H9 (cell line): ENCODE measurements around the gene GABBR2. TPM values are rescaled to one million over a fixed set of nuclear protein-coding genes. Genes with fewer than 3 reads are reported as not detected.

Experiments used
- DNase-seq: peaks from one replicate; pipeline ENCODE4 v3.0.0-alpha.2; 2017
- H2AFZ ChIP-seq: one replicate; pipeline ENCODE4 v1.6.1; 2013; ENCODE audit warnings: mild to moderate bottlenecking, low read length, control low read depth, moderate library complexity
- H2AK5ac ChIP-seq: 2 replicates; pipeline ENCODE4 v1.6.1; 2013; ENCODE audit warnings: low read length, control low read depth, mixed read lengths; ENCODE audit not compliant: insufficient read length
- H2BK120ac ChIP-seq: one replicate; pipeline ENCODE4 v1.6.1; 2013; ENCODE audit warnings: low read depth, mild to moderate bottlenecking, low read length, control low read depth, inconsistent platforms; ENCODE audit not compliant: poor library complexity, severe bottlenecking
- H2BK12ac ChIP-seq: 2 replicates; pipeline ENCODE4 v1.6.1; 2013; ENCODE audit warnings: low read length, control low read depth, mixed read lengths, low read depth; ENCODE audit not compliant: insufficient read length
- H2BK15ac ChIP-seq: 2 replicates; pipeline ENCODE4 v1.6.1; 2013; ENCODE audit warnings: low read depth, low read length, control low read depth
- H2BK20ac ChIP-seq: one replicate; pipeline ENCODE4 v1.6.1; 2013; ENCODE audit warnings: low read depth, mild to moderate bottlenecking, low read length, control low read depth, inconsistent platforms; ENCODE audit not compliant: poor library complexity, severe bottlenecking
- H2BK5ac ChIP-seq: 2 replicates; pipeline ENCODE4 v1.6.1; 2013; ENCODE audit warnings: low read length, control low read depth, mixed read lengths; ENCODE audit not compliant: insufficient read length
- H3K14ac ChIP-seq: 2 replicates; pipeline ENCODE4 v1.6.1; 2013; ENCODE audit warnings: low read length, control low read depth; ENCODE audit not compliant: insufficient read depth
- H3K18ac ChIP-seq: 2 replicates; pipeline ENCODE4 v1.6.1; 2013; ENCODE audit warnings: low read depth, mild to moderate bottlenecking, mixed read lengths, low read length, control low read depth; ENCODE audit not compliant: insufficient read length
- H3K23ac ChIP-seq: 2 replicates; pipeline ENCODE4 v1.6.1; 2013; ENCODE audit warnings: low read length, control low read depth, mixed read lengths, low read depth; ENCODE audit not compliant: insufficient read length
- H3K23me2 ChIP-seq: 2 replicates; pipeline ENCODE4 v1.6.1; 2013; ENCODE audit warnings: low read depth, mild to moderate bottlenecking, mixed read lengths, low read length, control low read depth; ENCODE audit not compliant: insufficient read length, poor library complexity, severe bottlenecking
- H3K27ac ChIP-seq: 2 replicates; pipeline ENCODE4 v1.5.1; 2013; ENCODE audit warnings: low read length, control low read depth, mixed read lengths, low read depth; ENCODE audit not compliant: insufficient read length
- H3K27me3 ChIP-seq: 2 replicates; pipeline ENCODE4 v1.6.1; 2013; ENCODE audit warnings: low read length, control low read depth, inconsistent platforms; ENCODE audit not compliant: insufficient read depth
- H3K4ac ChIP-seq: 2 replicates; pipeline ENCODE4 v1.6.1; 2013; ENCODE audit warnings: low read depth, mild to moderate bottlenecking, control low read depth, inconsistent platforms, low read length, moderate library complexity
- H3K4me1 ChIP-seq: 2 replicates; pipeline ENCODE4 v1.6.1; 2013; ENCODE audit warnings: low read length, control low read depth, inconsistent platforms; ENCODE audit not compliant: insufficient read depth
- H3K4me2 ChIP-seq: 2 replicates; pipeline ENCODE4 v1.6.1; 2013; ENCODE audit warnings: low read length, control low read depth, mixed read lengths; ENCODE audit not compliant: insufficient read length, insufficient read depth
- H3K56ac ChIP-seq: 2 replicates; pipeline ENCODE4 v1.6.1; 2013; ENCODE audit warnings: low read depth, mild to moderate bottlenecking, mixed read lengths, low read length, control low read depth; ENCODE audit not compliant: insufficient read length
- H3K79me1 ChIP-seq: 2 replicates; pipeline ENCODE4 v1.6.1; 2013; ENCODE audit warnings: low read depth, mild to moderate bottlenecking, moderate library complexity, low read length, control low read depth, inconsistent platforms; ENCODE audit not compliant: insufficient read depth, poor library complexity, severe bottlenecking
- H3K79me2 ChIP-seq: 2 replicates; pipeline ENCODE4 v1.6.1; 2013; ENCODE audit warnings: low read length, control low read depth, inconsistent platforms; ENCODE audit not compliant: insufficient read depth
- H3K9ac ChIP-seq: 2 replicates; pipeline ENCODE4 v1.6.1; 2013; ENCODE audit warnings: low read length, control low read depth, mixed read lengths; ENCODE audit not compliant: insufficient read length; ENCODE audit errors: extremely low read depth
- H3K9me3 ChIP-seq: one replicate; pipeline ENCODE4 v1.6.1; 2013; ENCODE audit warnings: low read depth, low read length, inconsistent platforms; ENCODE audit not compliant: control insufficient read depth
- H3T11ph ChIP-seq: one replicate; pipeline ENCODE4 v1.6.1; 2013; ENCODE audit warnings: mild to moderate bottlenecking, low read length, control low read depth, inconsistent platforms
- H4K20me1 ChIP-seq: one replicate; pipeline ENCODE4 v1.6.1; 2013; ENCODE audit not compliant: control insufficient read depth, insufficient read length, insufficient read depth
- H4K5ac ChIP-seq: 2 replicates; pipeline ENCODE4 v1.6.1; 2013; ENCODE audit warnings: low read depth, mild to moderate bottlenecking, mixed read lengths, low read length, control low read depth; ENCODE audit not compliant: insufficient read length
- H4K8ac ChIP-seq: replicated peaks from 2 replicates; pipeline ENCODE4 v1.6.1; 2013; ENCODE audit warnings: low read length, control low read depth, mixed read lengths, low read depth; ENCODE audit not compliant: insufficient read length
- H4K91ac ChIP-seq: 2 replicates; pipeline ENCODE4 v1.6.1; 2013; ENCODE audit warnings: low read depth, mild to moderate bottlenecking, moderate library complexity, mixed read lengths, low read length, control low read depth; ENCODE audit not compliant: insufficient read length
- H3K27ac Mint-ChIP-seq, 3 experiments: 2 replicates in 2 of 3; 3 replicates in 1 of 3; pipeline ENCODE4 v1.8.0; 2020 to 2021; ENCODE audit warnings: mixed read lengths in 3 of 3, mild to moderate bottlenecking in 1 of 3, moderate library complexity in 1 of 3
- H3K27me3 Mint-ChIP-seq: 2 replicates; pipeline ENCODE4 v1.8.0; 2021; ENCODE audit warnings: low read depth, mild to moderate bottlenecking, moderate library complexity, mixed read lengths
- H3K36me3 Mint-ChIP-seq, 3 experiments: 2 replicates in 2 of 3; 3 replicates in 1 of 3; pipeline ENCODE4 v1.8.0; 2020 to 2021; ENCODE audit warnings: low read depth in 3 of 3, mixed read lengths in 3 of 3; ENCODE audit not compliant: insufficient read depth in 1 of 3
- H3K4me1 Mint-ChIP-seq, 2 experiments: 2 replicates each; pipeline ENCODE4 v1.8.0; 2020; ENCODE audit warnings: mixed read lengths in 2 of 2
- H3K4me3 Mint-ChIP-seq, 2 experiments: 2 replicates in 1 of 2; 3 replicates in 1 of 2; pipeline ENCODE4 v1.8.0; 2020 to 2021; ENCODE audit warnings: mild to moderate bottlenecking in 2 of 2, mixed read lengths in 2 of 2, moderate library complexity in 1 of 2
- H3K9me3 Mint-ChIP-seq, 2 experiments: 2 replicates in 1 of 2; 3 replicates in 1 of 2; pipeline ENCODE4 v1.8.0; 2020; ENCODE audit warnings: mild to moderate bottlenecking in 2 of 2, mixed read lengths in 2 of 2, moderate library complexity in 1 of 2
- CTCF ChIP-seq: fragments of 200-600 bp; sonication (generic); conservative IDR thresholded peaks from 3 replicates; pipeline ENCODE4 v1.8.0; 2021; ENCODE audit warnings: antibody characterized with exemption, mild to moderate bottlenecking
- whole genome bisulfite sequencing: extraction: QIAGEN DNeasy Blood & Tissue Kit; methylation state at CpG from one replicate; pipeline ENCODE4 v1.1.7; 2013; ENCODE audit warnings: missing lambda C conversion rate, low lambda C conversion rate, mixed read lengths; ENCODE audit not compliant: insufficient read length; ENCODE audit errors: extremely low coverage; 5-methylcytosine and 5-hydroxymethylcytosine counted together
- total RNA-seq: library from RNA; stranded (reverse); gene quantifications from 2 replicates; pipeline ENCODE4 v1.2.1, GENCODE V29; 2021

The GABBR2 gene
- total RNA-seq, 1 experiment from 2014 or later = 0.66 TPM

- no peak for TF ChIP-seq CTCF
- Histone ChIP-seq H2BK20ac (no peak overlapping the region), H3K4me2 (no peak overlapping the region), H3T11ph (no peak overlapping the region), H3K18ac (no peak overlapping the region), H3K4me1 (no peaks in the 10 kb centered on the region), H2BK120ac (no peak overlapping the region), H2AK5ac (no peak overlapping the region), H3K9ac (no peak overlapping the region), H3K56ac (no peak overlapping the region), H3K27me3 (no peaks in the 10 kb centered on the region), H4K8ac (no peak overlapping the region), H2BK5ac (no peak overlapping the region), H4K5ac (no peak overlapping the region), H2BK15ac (no peak overlapping the region), H3K79me1 (no peaks in the 10 kb centered on the region), H3K27ac (no peak overlapping the region), H3K14ac (no peak overlapping the region), H2AFZ (no peak overlapping the region), H3K9me3 (no peaks in the 10 kb centered on the region), H3K23ac (no peak overlapping the region), H2BK12ac (no peak overlapping the region), H4K91ac (no peak overlapping the region), H4K20me1 (no peaks in the 10 kb centered on the region), H3K79me2 (no peaks in the 10 kb centered on the region), H3K4ac (no peak overlapping the region), H3K23me2 (no peaks in the 10 kb centered on the region)
- H3K27me3 Mint-ChIP-seq = peaks cover 4% of the 10 kb centered on the region
- no peak overlapping the region for H3K4me3 Mint-ChIP-seq
- no peak overlapping the region; a peak in 1 of 7 replicates for H3K27ac Mint-ChIP-seq
- no peaks in the 10 kb centered on the region for H3K4me1 Mint-ChIP-seq
- H3K9me3 Mint-ChIP-seq = no peaks in the 10 kb centered on the region
- no peak for DNase-seq
- H3K36me3 Mint-ChIP-seq = no peaks in the 10 kb centered on the region
- no CpG with 5 or more reads among the region's 4 CpGs for WGBS
Observed at GRCh38 chr9:98327249-98327561, 381.5 kb downstream of the GABBR2 start.
